ENCODE measurements around the gene SLC44A3. TPM values are rescaled to one million over a fixed set of nuclear protein-coding genes. Genes with fewer than 3 reads are reported as not detected.
"Not testable (repeated sequence)": the region's sequence is repeated elsewhere in the genome, so short reads cannot be mapped to it uniquely, and the experiment has no call there.

SLC44A3 gene
- total and polyA plus RNA-seq, 2 of the 4 experiments (the other 2 are of a cell fraction), result 0.31 to 0.54 TPM

DNA sequence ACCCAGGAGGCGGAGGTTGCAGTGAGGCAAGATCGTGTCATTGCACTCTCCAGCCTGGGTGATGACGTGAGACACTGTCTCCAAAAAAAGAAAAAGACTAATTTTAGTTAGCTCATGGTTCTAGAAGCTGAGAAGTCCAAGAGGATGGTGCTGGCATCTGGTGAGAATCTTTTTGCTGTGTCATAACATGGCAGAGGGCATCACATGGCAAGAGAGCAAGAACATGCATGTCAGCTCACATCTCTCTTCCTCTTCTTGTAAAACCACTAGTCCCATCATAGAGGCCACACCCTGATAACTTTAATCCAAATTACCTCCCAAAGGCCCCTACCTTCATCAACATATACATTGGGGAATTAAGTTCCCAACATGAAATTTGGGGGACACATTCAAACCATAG lies 120.6 kb downstream of the SLC44A3 start:
- peaks cover 7% of the 10 kb centered on the region for H3K9me1 ChIP-seq (ENCODE audit: insufficient read depth, low read length)
- no peak overlapping the region for H3K9ac ChIP-seq (ENCODE audit: low read depth, low read length)
- H3K23ac ChIP-seq (ENCODE audit: low read depth, low read length), result no peak overlapping the region
- CTCF ChIA-PET, result interaction anchor here (1.2 kb wide), 1 partner anchor 86 kb away, joined by 9 read pairs; no protein-coding TSS in a partner anchor
- H2AK5ac ChIP-seq (ENCODE audit: low read depth, low read length), result no peak overlapping the region; the same call in 1 of the 2 replicates
- peaks cover 0 to 7% of the 10 kb centered on the region in 2 experiments; a peak in 1 of 4 replicates for H3K79me1 ChIP-seq (ENCODE audit: low read depth in 1 of 2, low read length in 2 of 2)
- H2BK5ac ChIP-seq (ENCODE audit: low read depth, low read length, poor library complexity, severe bottlenecking), result no peak overlapping the region
- in situ Hi-C loops (cut with MboI; ENCODE audit: low sequenced_read_pairs) (no loop called here), dilution Hi-C loops (cut with HindIII; ENCODE audit: low sequenced_read_pairs, unreplicated experiment) (no loop called here), intact Hi-C loops (cut with micrococcal nuclease) (no loop called here)
- H3K14ac ChIP-seq (replicated peaks; ENCODE audit: low read depth, low read length), result no peak overlapping the region
- POLR2A ChIA-PET (ENCODE audit: unreplicated experiment), result no interaction called here
- no peak for ATAC-seq (ENCODE audit: low read depth)
- no peak overlapping the region for H3K27ac ChIP-seq (ENCODE audit: insufficient read depth, low read length)
- H3K4me3 ChIP-seq (ENCODE audit: insufficient read depth, low read depth, low read length), result no peak overlapping the region
- H2BK15ac ChIP-seq (ENCODE audit: low read depth, low read length), result no peak overlapping the region
- 88% methylated on average over 3 of the region's 3 CpGs; no CpG with 5 or more reads in 1 of the 2 experiments for WGBS, 2 experiments (ENCODE audit: extremely low coverage in 2 of 2, insufficient read length in 1 of 2)
- no peak overlapping the region for H4K5ac ChIP-seq (ENCODE audit: low read depth, low read length)
- no peak overlapping the region for H2BK20ac ChIP-seq (ENCODE audit: low read depth, low read length)
- H3K4me2 ChIP-seq (ENCODE audit: low read depth, low read length), result no peak overlapping the region
- no peak overlapping the region for H2AK9ac ChIP-seq (replicated peaks; ENCODE audit: low read depth, low read length, poor library complexity)
- BruUV-seq (replicated peaks), result no TSS peak
- H3K4me1 ChIP-seq (ENCODE audit: control insufficient read depth, insufficient read depth, low read length), result peaks cover 8% of the 10 kb centered on the region
- no peak for DNase-seq
- no peaks in the 10 kb centered on the region; the same call in 1 of the 2 replicates for H3K27me3 ChIP-seq (ENCODE audit: control insufficient read depth, insufficient read depth, low read length)
- H4K91ac ChIP-seq (ENCODE audit: insufficient read depth, low read depth, low read length), result no peak overlapping the region
- H3K18ac ChIP-seq (ENCODE audit: low read depth, low read length), result no peak overlapping the region
- no peak overlapping the region for H2AFZ ChIP-seq (replicated peaks; ENCODE audit: low read length, poor library complexity)
- TF ChIP-seq, protein P1, sequence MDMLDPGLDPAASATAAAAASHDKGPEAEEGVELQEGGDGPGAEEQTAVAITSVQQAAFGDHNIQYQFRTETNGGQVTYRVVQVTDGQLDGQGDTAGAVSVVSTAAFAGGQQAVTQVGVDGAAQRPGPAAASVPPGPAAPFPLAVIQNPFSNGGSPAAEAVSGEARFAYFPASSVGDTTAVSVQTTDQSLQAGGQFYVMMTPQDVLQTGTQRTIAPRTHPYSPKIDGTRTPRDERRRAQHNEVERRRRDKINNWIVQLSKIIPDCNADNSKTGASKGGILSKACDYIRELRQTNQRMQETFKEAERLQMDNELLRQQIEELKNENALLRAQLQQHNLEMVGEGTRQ (IDR thresholded peaks at IDR 0.05; ENCODE audit: low read depth, low read length), result no peak
- no peak overlapping the region for H2BK120ac ChIP-seq (ENCODE audit: low read depth, low read length)
- no peak overlapping the region for H4K8ac ChIP-seq (ENCODE audit: low read depth in 2 of 2, low read length in 2 of 2)
- H3K9me3 ChIP-seq (ENCODE audit: control insufficient read depth, insufficient read depth, low read length), result peaks cover 1% of the 10 kb centered on the region; the same call in 1 of the 2 replicates
- H4K20me1 ChIP-seq (ENCODE audit: insufficient read depth, low read length), result no peaks in the 10 kb centered on the region
- no peak overlapping the region for H3K56ac ChIP-seq (ENCODE audit: extremely low read depth, insufficient read depth, low read length)
- H3K4ac ChIP-seq (ENCODE audit: low read depth, low read length), result no peak overlapping the region
- H3K36me3 ChIP-seq (ENCODE audit: control insufficient read depth, insufficient read depth, low read length), result no peaks in the 10 kb centered on the region

DNA sequence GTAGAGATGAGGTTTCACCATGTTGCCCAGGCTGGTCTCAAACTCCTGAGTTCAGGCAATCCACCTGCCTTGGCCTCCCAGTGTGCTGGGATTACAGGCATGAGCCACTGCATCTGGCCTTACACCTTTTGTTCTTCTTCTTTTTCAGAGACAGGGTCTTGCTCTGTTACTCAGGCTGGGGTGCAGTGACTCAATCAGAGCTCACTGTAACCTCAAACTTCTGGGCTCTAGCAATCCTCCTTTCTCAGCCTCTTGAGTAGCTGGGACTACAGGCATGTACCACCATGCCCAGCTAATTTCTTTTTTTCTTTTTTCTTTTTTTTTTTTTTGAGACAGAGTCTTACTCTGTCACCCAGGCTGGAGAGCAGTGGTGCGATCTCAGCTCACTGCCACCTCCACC lies 121.3 kb downstream of the SLC44A3 start:
- H3K23ac ChIP-seq (ENCODE audit: low read depth, low read length); ATAC-seq (ENCODE audit: low read depth); H3K4me2 ChIP-seq (ENCODE audit: low read depth, low read length); CTCF ChIA-PET; POLR2A ChIA-PET (ENCODE audit: unreplicated experiment); H2AFZ ChIP-seq (replicated peaks; ENCODE audit: low read length, poor library complexity); H2BK20ac ChIP-seq (ENCODE audit: low read depth, low read length); H4K5ac ChIP-seq (ENCODE audit: low read depth, low read length); H3K4me3 ChIP-seq (ENCODE audit: insufficient read depth, low read depth, low read length); H3K4ac ChIP-seq (ENCODE audit: low read depth, low read length); H3K4me1 ChIP-seq (ENCODE audit: control insufficient read depth, insufficient read depth, low read length); H4K8ac ChIP-seq (ENCODE audit: low read depth in 2 of 2, low read length in 2 of 2); H3K27ac ChIP-seq (ENCODE audit: insufficient read depth, low read length); H2BK15ac ChIP-seq (ENCODE audit: low read depth, low read length); H3K9ac ChIP-seq (ENCODE audit: low read depth, low read length); dilution Hi-C loops (cut with HindIII; ENCODE audit: low sequenced_read_pairs, unreplicated experiment); H2AK9ac ChIP-seq (replicated peaks; ENCODE audit: low read depth, low read length, poor library complexity); H3K79me1 ChIP-seq (ENCODE audit: low read depth in 1 of 2, low read length in 2 of 2); H3K36me3 ChIP-seq (ENCODE audit: control insufficient read depth, insufficient read depth, low read length); H4K91ac ChIP-seq (ENCODE audit: insufficient read depth, low read depth, low read length); H4K20me1 ChIP-seq (ENCODE audit: insufficient read depth, low read length); H3K56ac ChIP-seq (ENCODE audit: extremely low read depth, insufficient read depth, low read length); intact Hi-C loops (cut with micrococcal nuclease); in situ Hi-C loops (cut with MboI; ENCODE audit: low sequenced_read_pairs); H3K18ac ChIP-seq (ENCODE audit: low read depth, low read length); BruUV-seq (replicated peaks); H2AK5ac ChIP-seq (ENCODE audit: low read depth, low read length); H2BK120ac ChIP-seq (ENCODE audit: low read depth, low read length); H3K9me1 ChIP-seq (ENCODE audit: insufficient read depth, low read length); H3K27me3 ChIP-seq (ENCODE audit: control insufficient read depth, insufficient read depth, low read length); H2BK5ac ChIP-seq (ENCODE audit: low read depth, low read length, poor library complexity, severe bottlenecking); DNase-seq; H3K14ac ChIP-seq (replicated peaks; ENCODE audit: low read depth, low read length); H3K9me3 ChIP-seq (ENCODE audit: control insufficient read depth, insufficient read depth, low read length): not testable (repeated sequence)
- no CpG with 5 or more reads among the region's 1 CpG for WGBS, 2 experiments (ENCODE audit: extremely low coverage in 2 of 2, insufficient read length in 1 of 2)

All from IMR-90 (cell line).